K562 (cell line): ENCODE data around the gene NUDT22. TPM values are rescaled to one million over a fixed set of nuclear protein-coding genes. Genes with fewer than 3 reads are reported as not detected.

Source experiments
- CBX8 ChIP-seq: fragments of 200-600 bp; sonication (generic); IDR thresholded peaks from 2 replicates; pipeline ENCODE4 v1.6.1; 2012; ENCODE audit warnings: borderline replicate concordance, mixed run types, low read depth, mild to moderate bottlenecking, moderate library complexity, mixed read lengths, low read length, control low read depth, inconsistent platforms; ENCODE audit not compliant: poor library complexity, severe bottlenecking; ENCODE audit errors: extremely low read depth
- CHCHD3 ChIP-seq: fragments of 250-450 bp; sonication (Bioruptor Pico); IDR thresholded peaks from 2 replicates; pipeline ENCODE4 v2.1.2; 2022; ENCODE audit warnings: mild to moderate bottlenecking
- FIP1L1 ChIP-seq: fragments of 200-400 bp; formaldehyde crosslinking; IDR thresholded peaks from 2 replicates; pipeline ENCODE4 v1.6.1; 2018; ENCODE audit warnings: mild to moderate bottlenecking, low read depth, low read length; ENCODE audit not compliant: poor library complexity, severe bottlenecking
- FOXJ2 ChIP-seq: fragments of 200-800 bp; sonication (Bioruptor generic); IDR thresholded peaks from 2 replicates; pipeline ENCODE4 v1.6.1; 2016; ENCODE audit warnings: missing genetic modification characterization, missing compliant biosample characterization
- FOXM1 ChIP-seq, 2 experiments: fragments of 450-650 bp in 1 of 2; sonication (generic) in 1 of 2; formaldehyde crosslinking in 1 of 2; IDR thresholded peaks; 2 replicates each; pipeline versions ENCODE4 v1.6.1 to v1.9.0; 2017 to 2022; ENCODE audit warnings: low read depth in 2 of 2, mild to moderate bottlenecking in 2 of 2, missing genetic modification reagents in 1 of 2, moderate library complexity in 1 of 2
- GTF2F1 ChIP-seq: IDR thresholded peaks from 2 replicates; pipeline ENCODE4 v1.6.1; 2011; ENCODE audit warnings: low read depth, low read length, improper control_type of control experiment
- NCOA6 ChIP-seq: fragments of 450-650 bp; IDR thresholded peaks from 2 replicates; pipeline ENCODE4 v1.6.1; 2017; ENCODE audit warnings: mild to moderate bottlenecking
- PCBP2 ChIP-seq: fragments of 200-400 bp; formaldehyde crosslinking; IDR thresholded peaks from 2 replicates; pipeline ENCODE4 v1.6.1; 2018; ENCODE audit warnings: low read length, low read depth, mild to moderate bottlenecking, moderate library complexity; ENCODE audit not compliant: poor library complexity, severe bottlenecking
- PHB2 ChIP-seq: fragments of 450-650 bp; IDR thresholded peaks from 2 replicates; pipeline ENCODE4 v1.6.1; 2017; ENCODE audit warnings: low read depth
- TCF7 ChIP-seq: sonication (generic); IDR thresholded peaks from 2 replicates; pipeline ENCODE4 v1.6.1; 2016; ENCODE audit warnings: antibody characterized with exemption, borderline replicate concordance
- TFAM ChIP-seq: fragments of 250-450 bp; sonication (Bioruptor Pico); conservative IDR thresholded peaks from 2 replicates; pipeline ENCODE4 v1.5.0; 2021; ENCODE audit warnings: mild to moderate bottlenecking, moderate library complexity
- ZNF165 ChIP-seq: fragments of 250-450 bp; sonication (Bioruptor Pico); IDR thresholded peaks from 2 replicates; pipeline ENCODE4 v1.4.0; 2020; ENCODE audit warnings: borderline replicate concordance
- ZNF311 ChIP-seq: fragments of 250-450 bp; sonication (Bioruptor Pico); IDR thresholded peaks from 2 replicates; pipeline ENCODE4 v1.4.0; 2020; ENCODE audit warnings: mild to moderate bottlenecking, moderate library complexity
- polyA plus RNA-seq, 8 experiments: library from polyadenylated mRNA; depleted of rRNA in 4 of 8; stranded (reverse) in 5 of 8; unstranded in 3 of 8; fragments of >200 nt; fragmentation: Nextera tagmentation in 2 of 8; fragmentation: Illumina TruSeq in 1 of 8; extraction: Ambion mirVana in 2 of 8; extraction: Trizol in 1 of 8; gene quantifications; 2 replicates each; pipeline versions ENCODE4 v1.2.1 to v1.2.3, GENCODE V29; 2011 to 2014; ENCODE audit warnings: inconsistent platforms in 1 of 8, missing spikeins in 1 of 8
- total RNA-seq, 7 experiments: library from RNA; depleted of rRNA in 6 of 7; stranded (reverse); fragments of >200 nt in 6 of 7; fragmentation: Illumina TruSeq in 2 of 7; extraction: Trizol in 2 of 7; gene quantifications; 2 replicates each; pipeline versions ENCODE4 v1.2.1 to v1.2.3, GENCODE V29; 2011 to 2021; ENCODE audit warnings: low replicate concordance in 1 of 7
- TF ChIP-seq, protein P1 (sequence below): sonication (generic); formaldehyde crosslinking; IDR thresholded peaks from 2 replicates; pipeline ENCODE4 v1.8.0; 2023; ENCODE audit warnings: mild to moderate bottlenecking, missing genetic modification reagents

Gene NUDT22
- total and polyA plus RNA-seq, 9 of the 15 experiments (the other 6 are each of a cell fraction or from before 2014, with no cell fraction given): 6.3 to 92.6 (median 37.4) TPM

DNA sequence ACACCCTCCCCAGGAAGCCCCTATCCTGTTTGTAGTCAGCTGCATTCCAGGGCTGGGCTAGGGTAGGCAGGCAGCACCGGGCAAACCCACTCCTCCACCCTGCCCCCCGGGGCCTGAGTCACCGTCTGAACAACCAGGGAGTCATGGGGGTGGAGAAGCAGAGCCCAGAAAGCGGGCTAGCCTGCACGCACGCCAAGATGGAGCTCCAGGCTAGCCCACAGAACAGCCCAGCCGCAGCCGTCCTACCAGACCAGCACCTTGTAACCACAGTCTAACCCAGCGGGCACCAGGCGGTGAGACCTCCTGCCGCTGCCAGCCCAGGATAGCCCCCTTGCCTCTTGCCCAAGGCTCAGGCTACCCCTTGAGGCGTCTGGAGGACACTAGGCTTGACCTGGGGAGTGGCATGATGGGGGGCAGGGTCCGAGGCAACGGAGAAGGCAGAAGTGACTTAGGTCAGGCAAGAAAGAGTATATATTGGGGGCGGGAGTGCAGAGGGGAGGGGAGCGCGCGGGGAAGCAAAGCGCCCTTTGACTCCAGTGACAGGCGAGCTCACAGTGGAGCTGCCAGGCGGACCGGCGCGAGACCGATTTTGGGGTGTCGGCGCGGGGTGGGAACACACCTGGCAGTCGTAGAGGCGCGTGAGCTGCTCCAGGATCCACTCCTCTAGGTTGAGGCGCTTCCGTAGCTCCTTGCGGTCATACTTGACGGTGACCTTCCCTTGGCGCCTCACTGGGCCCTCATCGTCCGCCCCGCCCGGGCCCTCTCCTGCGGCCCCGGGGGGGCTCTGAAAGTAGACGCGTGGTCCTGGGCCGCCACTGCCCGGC, 19.9 kb downstream of the NUDT22 start (continued):
- no peak for TF ChIP-seq ZNF165
- no peak for TF ChIP-seq PHB2
- no peak for TF ChIP-seq TFAM
- no peak for TF ChIP-seq FOXJ2
- no peak for TF ChIP-seq GTF2F1
- TF ChIP-seq CHCHD3 (CRISPR knock-in tag): no peak
- no peak for TF ChIP-seq CBX8
- TF ChIP-seq PCBP2: no peak
- no peak for TF ChIP-seq TCF7
- TF ChIP-seq NCOA6: no peak
- TF ChIP-seq FIP1L1: no peak
- TF ChIP-seq ZNF311: no peak
- TF ChIP-seq, protein P1, sequence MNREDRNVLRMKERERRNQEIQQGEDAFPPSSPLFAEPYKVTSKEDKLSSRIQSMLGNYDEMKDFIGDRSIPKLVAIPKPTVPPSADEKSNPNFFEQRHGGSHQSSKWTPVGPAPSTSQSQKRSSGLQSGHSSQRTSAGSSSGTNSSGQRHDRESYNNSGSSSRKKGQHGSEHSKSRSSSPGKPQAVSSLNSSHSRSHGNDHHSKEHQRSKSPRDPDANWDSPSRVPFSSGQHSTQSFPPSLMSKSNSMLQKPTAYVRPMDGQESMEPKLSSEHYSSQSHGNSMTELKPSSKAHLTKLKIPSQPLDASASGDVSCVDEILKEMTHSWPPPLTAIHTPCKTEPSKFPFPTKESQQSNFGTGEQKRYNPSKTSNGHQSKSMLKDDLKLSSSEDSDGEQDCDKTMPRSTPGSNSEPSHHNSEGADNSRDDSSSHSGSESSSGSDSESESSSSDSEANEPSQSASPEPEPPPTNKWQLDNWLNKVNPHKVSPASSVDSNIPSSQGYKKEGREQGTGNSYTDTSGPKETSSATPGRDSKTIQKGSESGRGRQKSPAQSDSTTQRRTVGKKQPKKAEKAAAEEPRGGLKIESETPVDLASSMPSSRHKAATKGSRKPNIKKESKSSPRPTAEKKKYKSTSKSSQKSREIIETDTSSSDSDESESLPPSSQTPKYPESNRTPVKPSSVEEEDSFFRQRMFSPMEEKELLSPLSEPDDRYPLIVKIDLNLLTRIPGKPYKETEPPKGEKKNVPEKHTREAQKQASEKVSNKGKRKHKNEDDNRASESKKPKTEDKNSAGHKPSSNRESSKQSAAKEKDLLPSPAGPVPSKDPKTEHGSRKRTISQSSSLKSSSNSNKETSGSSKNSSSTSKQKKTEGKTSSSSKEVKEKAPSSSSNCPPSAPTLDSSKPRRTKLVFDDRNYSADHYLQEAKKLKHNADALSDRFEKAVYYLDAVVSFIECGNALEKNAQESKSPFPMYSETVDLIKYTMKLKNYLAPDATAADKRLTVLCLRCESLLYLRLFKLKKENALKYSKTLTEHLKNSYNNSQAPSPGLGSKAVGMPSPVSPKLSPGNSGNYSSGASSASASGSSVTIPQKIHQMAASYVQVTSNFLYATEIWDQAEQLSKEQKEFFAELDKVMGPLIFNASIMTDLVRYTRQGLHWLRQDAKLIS (CRISPR knock-in tag): no peak; the same call in 1 of the 2 replicates
- TF ChIP-seq FOXM1 (IDR thresholded peaks at IDR 0.05; ENCODE audit: low read depth): no peak
- TF ChIP-seq FOXM1 (CRISPR knock-in tag; IDR thresholded peaks at IDR 0.05; ENCODE audit: low read depth): no peak
